Kidney epithelial cell (primary cell): Measurements from ENCODE around the gene OXCT1. TPM values are rescaled to one million over a fixed set of nuclear protein-coding genes. Genes with fewer than 3 reads are reported as not detected.

Experiments used
- DNase-seq: peaks from one replicate; pipeline ENCODE4 v3.0.0-alpha.2; 2010; ENCODE audit warnings: low read depth
- H3K27me3 ChIP-seq: 2 replicates; pipeline ENCODE4 v1.6.0; 2011; ENCODE audit warnings: low read length; ENCODE audit not compliant: control insufficient read depth, insufficient read depth
- H3K36me3 ChIP-seq: 2 replicates; pipeline ENCODE4 v1.5.1; 2011; ENCODE audit warnings: low read length; ENCODE audit not compliant: control insufficient read depth, insufficient read depth
- H3K4me3 ChIP-seq: 2 replicates; pipeline ENCODE4 v1.5.1; 2011; ENCODE audit warnings: low read depth, mild to moderate bottlenecking, control low read depth, low read length
- CTCF ChIP-seq: IDR thresholded peaks from 2 replicates; pipeline ENCODE4 v1.5.1; 2011; ENCODE audit warnings: mild to moderate bottlenecking, moderate library complexity, low read length, control low read depth, inconsistent platforms; ENCODE audit not compliant: insufficient read depth, poor library complexity, severe bottlenecking
- total RNA-seq: library from RNA; depleted of rRNA; stranded (reverse); fragments of >200 nt; gene quantifications from 2 replicates; pipeline ENCODE4 v1.2.3, GENCODE V29; 2015

The OXCT1 gene
- total RNA-seq = 20.9 and 21.0 TPM in 2 replicates

GRCh38 chr5:41869724-41870626, at the start of gene OXCT1:
TSS of gene OXCT1 (minus strand) at chr5:41870425. CDS start at chr5:41870358, 67 bp downstream.
- H3K36me3 ChIP-seq = no peaks in the 10 kb centered on the region
- H3K4me3 ChIP-seq = peak within 1 kb of the TSS; percentile 84
- DNase-seq = peak; percentile 23
- no peak for TF ChIP-seq CTCF
- no peaks in the 10 kb centered on the region for H3K27me3 ChIP-seq

GRCh38 chr5:41918105-41918504, 47.9 kb upstream of the OXCT1 start:
- no peak for DNase-seq
- H3K4me3 ChIP-seq = no peak overlapping the region
- H3K27me3 ChIP-seq = no peaks in the 10 kb centered on the region
- TF ChIP-seq CTCF = no peak
- H3K36me3 ChIP-seq = no peaks in the 10 kb centered on the region

GRCh38 chr5:41908374-41909079, 38.3 kb upstream of the OXCT1 start:
- peak; percentile 38 for DNase-seq
- Histone ChIP-seq H3K27me3 (no peaks in the 10 kb centered on the region), H3K4me3 (no peak overlapping the region)

GRCh38 chr5:41906151-41906550, 35.9 kb upstream of the OXCT1 start:
- H3K27me3 ChIP-seq = no peaks in the 10 kb centered on the region
- H3K4me3 ChIP-seq = no peak overlapping the region
- no peak for TF ChIP-seq CTCF
- no peaks in the 10 kb centered on the region for H3K36me3 ChIP-seq
- DNase-seq = no peak

More at GRCh38 chr5:41908374-41909079, 38.3 kb upstream of the OXCT1 start:
- no peaks in the 10 kb centered on the region for H3K36me3 ChIP-seq
- TF ChIP-seq CTCF = no peak

GRCh38 chr5:41903892-41904799, 33.9 kb upstream of the OXCT1 start, which contains the start of gene RIMOC1:
TSS of gene RIMOC1 (plus strand) at chr5:41904344. CDS start at chr5:41904368, 24 bp downstream.
- Histone ChIP-seq H3K27me3 (no peaks in the 10 kb centered on the region), H3K4me3 (peak within 1 kb of the TSS; percentile 99), H3K36me3 (no peaks in the 10 kb centered on the region)
- TF ChIP-seq CTCF = no peak
- DNase-seq = peak; percentile 99
